DMS153 treated with DMSO at 0.1 percent for 48 hours (cell line): ENCODE measurements around the gene PARD3B.

Experiments used
- DNase-seq: peaks from one replicate; lab custom pipeline; 2025; ENCODE audit not compliant: unreplicated experiment; lab: John Stamatoyannopoulos, UW

The PARD3B gene

DNA sequence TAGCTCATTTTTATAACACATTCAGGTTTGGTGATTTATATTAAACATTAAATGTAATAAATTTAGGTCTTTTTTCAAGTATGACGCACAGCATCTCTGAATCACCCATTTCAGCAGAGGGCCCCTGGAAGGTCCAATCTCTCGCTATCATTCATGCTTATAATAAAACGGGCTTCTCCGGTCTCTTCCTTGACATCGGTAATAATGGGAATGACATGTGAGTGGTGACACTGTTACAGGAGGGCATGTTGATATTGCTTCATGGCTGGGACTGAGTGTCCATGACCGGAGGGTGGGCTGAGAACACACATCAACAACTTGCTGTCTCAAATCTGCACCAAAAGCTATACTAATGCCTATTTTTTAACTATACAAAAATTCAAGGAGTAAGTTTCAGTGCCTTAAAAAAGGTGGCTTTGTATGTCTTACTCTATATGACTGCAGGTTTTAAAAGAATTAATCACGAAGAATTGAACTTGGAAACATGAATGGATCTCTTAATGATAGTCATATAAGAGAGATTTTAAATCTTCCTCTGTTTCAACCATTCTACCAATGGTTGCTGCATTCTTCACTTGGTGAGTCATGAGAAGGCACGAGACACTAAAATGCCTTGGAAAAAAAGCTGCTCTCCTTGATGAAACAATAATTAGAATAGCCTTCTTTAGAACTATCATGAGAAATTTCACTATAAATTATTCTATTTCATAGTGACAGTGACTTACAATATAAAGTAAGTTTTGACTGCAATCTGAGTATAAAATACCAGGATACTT is 1035.1 kb downstream of the PARD3B start:
- DNase-seq, result no peak

DNA sequence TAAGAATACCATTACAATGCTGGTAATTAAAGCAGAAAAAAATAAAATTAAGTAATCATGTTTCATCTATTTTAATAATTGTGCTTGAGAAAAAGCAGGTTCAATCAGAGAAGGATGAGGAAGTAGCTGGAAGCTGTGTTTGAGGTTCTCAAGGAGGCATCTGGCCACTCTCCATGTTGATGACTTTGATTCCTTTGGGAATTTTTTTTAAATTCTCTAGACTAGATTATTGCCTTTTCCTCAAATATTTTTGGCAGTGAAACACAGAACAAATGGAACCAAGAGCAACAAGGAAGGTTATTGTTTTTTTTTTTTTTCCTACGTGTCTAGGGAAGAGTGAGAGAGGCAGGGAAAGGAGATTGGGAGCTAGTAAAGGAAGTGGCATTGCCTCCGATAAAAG is 1037.1 kb downstream of the PARD3B start:
- no peak for DNase-seq

DNA sequence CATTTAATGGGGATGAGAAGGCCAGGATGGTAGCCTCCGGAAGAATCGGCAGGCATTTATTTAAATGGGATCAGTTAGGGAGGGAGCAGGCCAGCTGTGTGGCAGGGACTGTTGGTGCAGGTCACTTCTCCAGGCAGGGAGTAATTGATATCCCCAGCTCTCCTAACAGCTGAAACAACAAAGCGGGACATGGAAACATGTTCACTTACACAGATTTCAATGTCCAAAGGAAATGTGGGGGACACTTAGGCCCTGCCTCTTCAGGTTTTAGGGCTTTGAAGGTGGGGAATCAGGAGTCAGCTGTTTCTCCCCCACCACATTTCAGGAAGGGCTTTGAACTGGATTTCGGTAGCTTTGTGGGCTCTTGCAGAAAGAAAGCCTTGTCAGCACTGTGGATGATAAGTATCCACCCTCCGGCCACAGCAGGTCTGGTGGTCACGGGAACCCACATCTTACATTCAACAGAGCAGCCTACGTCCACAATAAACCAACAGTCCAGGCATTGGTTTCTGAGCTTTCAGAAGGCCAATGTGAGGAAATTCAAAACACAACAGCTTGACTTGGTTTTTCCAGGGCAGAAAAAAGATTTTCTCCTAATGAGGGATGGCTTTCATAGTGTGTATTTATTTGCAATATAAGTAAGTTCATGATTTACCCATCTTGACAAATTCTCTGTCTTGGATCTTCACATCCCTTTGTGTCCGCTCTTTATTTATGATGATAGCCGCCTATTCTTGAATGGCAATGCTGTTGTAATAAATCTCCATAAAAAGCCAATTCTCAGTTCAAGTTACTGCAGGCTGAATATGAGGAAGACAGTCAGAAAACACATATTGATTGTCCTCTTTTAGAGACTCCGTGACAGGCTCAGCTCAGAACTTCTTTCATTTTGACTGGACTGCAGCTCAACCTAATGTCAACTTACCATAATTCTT is 1040.4 kb downstream of the PARD3B start:
- DNase-seq, result no peak

DNA sequence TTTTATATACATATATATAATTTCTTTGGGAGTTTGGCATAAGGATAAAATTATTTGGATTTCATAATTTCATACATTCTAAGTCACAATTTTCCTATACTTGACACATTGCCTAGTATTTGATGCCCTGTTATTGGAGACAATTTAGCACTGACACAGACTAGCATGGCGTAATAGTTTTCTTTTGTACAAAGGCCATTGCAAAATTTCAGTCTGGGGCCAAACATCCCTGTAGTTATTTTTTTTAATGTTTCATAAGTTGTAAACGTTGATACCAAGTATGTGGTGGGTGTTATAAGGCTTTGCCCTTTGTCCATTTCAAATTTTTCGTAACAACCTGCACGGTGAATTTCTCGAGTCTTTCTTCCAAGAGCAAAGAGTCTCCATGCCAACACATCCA is 1041.4 kb downstream of the PARD3B start:
- no peak for DNase-seq

DNA sequence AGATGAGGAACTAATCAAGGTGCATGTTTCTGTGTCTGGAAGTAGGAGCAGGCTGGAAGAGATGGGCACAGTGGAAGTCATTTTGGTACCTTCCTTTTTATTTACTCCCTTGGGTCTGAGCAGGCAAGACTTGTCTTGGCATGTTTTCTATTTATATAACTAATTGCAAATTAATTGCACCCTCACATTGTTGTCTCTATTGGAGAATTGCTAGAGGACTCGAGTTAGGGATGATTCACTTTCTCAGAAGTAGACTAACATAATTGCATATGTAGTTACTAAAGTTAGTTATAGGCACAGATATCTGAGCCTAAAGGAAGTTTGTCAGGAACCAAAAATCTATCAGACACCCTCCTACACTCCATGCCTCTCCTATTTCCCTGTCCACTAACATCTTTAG is 1044.2 kb downstream of the PARD3B start:
- DNase-seq, result no peak

DNA sequence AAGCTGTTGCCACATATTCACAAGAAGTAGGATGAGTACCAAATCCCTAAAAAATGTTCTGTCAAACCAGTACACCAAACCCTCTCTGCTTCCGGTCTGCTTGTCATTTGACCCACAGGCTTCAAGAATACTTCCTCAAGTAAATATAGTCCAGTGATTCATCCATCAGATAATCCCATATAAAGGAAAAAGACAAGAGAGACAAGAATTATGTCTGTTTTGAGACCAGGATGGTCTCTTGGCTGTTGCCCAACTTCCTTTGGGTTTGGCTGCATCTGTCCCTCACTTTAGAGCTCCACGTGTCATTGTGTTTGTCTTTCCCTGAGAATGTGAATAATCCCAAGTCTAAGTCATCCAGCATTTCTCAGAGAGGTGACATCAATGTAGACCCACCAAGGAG is 1045.5 kb downstream of the PARD3B start:
- DNase-seq, result no peak

DNA sequence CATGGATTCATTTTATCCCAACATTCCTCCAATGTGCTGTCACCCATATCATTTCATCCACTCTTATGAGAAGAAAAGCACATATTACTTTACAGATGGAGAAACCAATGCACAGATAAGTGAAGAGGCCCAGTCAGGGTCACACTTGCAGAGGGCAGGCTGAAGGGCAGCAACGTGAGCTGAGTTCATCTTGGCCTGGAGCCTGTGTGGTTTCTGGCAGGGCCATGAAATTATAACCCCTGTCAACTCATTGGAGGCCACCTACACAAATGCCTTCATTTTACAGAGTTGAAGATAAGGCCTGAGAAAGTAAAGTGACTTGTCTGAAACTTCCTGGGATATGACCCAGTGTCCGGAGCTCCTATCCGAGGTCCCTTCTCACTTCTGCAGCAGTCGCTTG is 1048.6 kb downstream of the PARD3B start:
- DNase-seq, result no peak

DNA sequence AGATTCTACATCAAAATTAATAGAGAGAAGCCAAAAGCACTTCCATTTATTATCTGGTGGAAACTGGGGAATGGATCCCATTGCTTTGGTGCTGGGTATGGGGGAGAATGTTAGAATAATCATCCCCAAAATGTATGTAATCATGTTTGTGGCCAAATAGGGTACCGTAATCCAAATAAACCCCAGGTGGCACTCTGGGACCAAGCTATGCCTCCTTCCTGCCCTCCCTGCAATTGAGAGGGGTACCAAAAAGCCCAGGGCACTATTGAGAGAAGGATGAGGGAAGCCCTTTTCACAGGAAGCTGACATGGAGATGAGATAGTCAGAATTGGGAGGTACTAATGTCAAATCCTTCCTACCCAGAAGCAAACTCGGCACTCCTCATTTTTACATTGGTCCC is 1051.3 kb downstream of the PARD3B start:
- DNase-seq, result no peak

DNA sequence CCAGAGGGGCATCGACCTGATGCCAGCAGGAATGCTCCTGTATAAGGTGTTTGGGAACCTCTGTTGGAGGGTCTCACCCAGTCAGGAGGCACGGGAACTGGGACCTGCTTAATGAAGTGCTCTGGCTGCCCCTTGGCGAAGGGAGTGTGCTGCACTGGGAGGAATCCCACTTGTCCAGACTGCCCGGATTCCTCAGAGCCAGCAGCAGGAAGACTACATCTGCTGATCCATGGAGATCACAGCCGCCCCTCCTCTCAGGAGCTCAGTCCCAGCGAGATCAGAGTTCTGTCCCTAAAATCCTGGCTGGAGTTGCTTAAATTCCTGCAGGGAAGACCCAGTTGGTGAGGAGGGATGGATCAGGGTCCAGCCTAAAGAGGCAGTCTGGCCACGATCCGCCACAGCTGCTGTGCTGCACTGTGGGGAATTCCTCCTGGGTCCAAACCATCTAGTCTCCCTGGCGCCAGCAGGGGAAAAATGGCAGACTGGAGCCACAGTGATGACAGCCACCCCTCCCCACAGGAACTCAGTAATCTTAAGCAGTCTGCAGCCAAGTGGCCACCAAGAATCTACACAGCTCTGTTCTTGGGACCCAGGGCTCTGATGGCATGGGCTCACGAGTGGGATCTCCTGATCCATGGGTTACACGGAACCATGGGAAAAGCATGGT is 1060.5 kb downstream of the PARD3B start:
- no peak for DNase-seq

DNA sequence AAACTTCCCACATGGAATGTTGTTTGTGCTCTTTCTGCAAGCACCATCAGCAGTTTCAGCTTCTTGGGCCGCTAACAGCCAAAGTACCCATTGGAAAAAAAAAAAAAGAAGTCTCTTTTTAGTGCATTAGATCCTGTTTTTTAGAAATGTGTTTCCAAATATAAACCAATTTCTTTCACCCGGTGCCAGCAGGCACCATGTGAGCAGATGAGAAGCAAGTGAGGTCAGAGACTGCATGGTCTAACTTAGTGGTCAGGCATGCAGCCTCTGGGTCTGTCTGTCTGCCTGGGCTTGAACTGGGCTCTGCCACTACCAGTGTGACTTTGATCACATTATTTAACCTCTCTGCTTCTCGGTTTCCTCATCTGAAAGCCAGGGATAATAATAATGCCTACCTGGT is 1061.9 kb downstream of the PARD3B start:
- no peak for DNase-seq

DNA sequence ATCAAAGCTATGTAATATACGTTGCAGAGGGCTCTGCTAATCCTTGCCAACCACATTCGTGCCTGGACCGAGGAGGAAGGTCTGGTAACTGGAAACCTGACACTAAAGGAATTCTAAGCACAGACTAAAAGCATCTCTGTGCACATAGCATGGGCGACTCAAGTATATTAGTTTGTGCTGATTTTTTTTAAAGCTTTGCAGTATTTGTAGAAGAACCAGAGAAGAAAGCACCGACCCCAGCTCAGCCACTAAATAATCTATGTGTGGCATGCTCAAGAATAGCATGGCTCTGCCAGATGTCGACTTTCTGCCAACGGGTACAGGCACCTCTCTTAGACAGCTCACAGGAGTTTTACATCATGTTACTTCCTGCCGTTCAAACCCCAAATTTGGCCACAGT is 1063.8 kb downstream of the PARD3B start:
- no peak for DNase-seq

DNA sequence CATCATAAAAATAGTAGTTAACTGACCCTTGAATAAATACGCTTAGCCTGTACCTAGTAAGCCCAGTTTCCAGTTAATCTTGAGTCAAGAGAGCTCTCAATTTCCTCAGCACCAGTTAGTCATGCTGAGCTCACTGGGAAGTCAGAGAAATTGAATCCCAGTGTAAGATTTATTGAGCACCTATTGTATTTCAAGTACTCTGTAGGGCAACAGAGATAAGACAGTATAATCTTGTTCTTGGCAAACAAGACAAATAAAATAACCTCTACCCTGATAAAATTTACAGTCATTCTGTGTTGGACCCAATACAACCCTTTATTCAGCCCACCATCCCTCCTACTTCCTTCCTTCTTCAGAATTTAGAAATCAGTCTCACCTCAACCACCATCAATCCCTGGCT is 1065.2 kb downstream of the PARD3B start:
- no peak for DNase-seq

DNA sequence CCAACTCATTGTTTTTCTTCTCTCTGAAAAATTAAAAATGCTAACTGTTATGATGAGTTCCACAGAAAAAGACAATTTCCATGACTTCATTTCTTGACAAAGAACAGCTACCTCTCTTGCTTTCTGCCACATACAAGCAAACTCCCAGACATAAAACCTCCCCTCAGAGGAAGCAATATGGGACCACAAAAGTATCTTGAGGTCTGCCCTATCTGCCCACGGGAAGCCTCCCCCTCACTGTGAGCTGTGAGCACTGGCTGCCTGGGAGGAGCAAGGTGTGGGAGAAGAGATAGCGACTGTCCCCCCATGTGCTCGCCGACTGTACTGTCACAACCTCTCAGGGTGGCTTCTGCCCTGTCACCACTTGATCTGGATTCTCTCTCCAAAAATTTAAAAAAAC is 1067.4 kb downstream of the PARD3B start:
- DNase-seq, result no peak

DNA sequence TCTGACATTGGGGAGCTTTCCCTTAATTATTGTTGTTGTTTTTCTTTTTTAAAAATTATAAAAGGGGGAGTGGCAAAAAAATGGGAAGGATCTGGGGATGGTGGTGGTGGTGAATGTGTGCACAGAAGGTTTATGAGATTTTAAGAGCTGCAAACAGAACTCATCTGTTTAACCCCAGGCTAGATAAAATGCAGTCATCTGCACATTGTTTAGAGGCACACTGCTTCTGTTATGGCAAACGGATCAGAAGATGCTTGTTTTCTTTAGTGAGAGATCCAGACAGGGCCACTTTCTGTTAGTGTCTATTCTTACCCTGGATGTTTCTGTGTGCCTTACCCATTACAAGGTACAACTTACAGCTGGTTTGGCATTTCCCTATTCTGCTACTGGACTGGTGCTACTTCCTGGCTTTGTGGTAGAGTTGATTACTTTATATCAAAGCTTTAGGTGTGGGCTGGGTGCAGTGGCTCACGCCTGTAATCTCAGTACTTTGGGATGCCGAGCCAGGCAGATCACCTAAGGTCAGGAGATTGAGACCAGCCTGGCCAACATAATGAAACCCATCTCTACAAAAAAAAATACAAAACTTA is 1068.8 kb downstream of the PARD3B start:
- DNase-seq, result no peak

DNA sequence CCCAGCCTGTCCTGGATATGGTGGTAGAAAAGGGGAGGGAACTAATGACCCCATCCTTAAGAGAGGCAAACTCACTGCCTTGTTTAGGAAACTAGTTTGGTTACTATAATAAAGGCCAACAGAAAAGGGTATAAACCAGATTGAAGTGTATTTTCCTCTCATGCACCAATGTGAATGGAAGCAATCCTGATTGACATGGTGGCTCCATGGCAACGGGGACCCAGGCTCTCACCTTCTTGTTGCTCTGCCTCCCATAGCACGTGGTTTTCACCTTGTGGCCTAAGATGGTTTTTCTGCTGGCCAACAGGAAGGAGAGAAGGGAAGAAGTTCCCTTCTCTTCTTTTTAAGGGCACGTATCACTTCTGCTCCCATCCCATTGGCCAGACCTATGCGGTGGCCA is 1069.7 kb downstream of the PARD3B start:
- no peak for DNase-seq

DNA sequence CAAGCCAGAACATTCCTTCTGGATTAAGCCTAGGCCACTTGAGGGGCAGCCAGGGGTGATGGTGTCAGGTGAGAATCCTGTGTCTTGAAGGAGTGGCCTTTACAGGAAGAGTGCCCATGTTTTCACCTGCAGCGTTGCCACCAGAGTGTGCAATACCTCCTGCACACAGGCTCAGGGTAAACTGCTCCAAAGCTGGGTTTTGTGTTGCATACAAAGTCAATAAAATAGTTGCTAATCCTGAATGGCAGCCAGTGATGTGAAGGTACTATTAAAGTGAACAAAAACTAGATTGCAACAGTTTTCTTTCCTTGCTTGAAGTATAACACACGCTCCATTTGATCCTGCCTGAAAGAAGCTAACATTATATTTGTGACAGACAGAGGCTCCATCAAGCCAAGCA is 1072.6 kb downstream of the PARD3B start:
- no peak for DNase-seq

DNA sequence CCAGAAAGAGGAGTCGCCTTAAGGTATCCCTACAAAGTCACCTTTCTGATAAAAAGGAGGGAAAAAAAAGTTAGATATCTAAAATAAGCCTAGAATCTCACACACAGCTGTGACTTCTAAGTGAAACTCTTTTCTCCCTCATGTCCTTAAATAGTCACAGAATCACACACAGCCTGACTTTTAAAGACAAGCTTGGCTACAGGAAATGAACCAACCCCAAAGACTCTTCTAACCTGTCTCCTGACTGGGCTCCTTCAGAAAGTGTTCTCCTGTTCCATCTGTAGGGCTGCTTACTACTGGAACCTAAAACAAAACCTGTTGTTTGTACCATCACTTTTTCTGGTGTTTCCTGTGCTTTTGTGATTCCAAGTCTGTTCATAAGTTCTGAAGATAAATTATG is 1074.3 kb downstream of the PARD3B start:
- DNase-seq, result no peak

DNA sequence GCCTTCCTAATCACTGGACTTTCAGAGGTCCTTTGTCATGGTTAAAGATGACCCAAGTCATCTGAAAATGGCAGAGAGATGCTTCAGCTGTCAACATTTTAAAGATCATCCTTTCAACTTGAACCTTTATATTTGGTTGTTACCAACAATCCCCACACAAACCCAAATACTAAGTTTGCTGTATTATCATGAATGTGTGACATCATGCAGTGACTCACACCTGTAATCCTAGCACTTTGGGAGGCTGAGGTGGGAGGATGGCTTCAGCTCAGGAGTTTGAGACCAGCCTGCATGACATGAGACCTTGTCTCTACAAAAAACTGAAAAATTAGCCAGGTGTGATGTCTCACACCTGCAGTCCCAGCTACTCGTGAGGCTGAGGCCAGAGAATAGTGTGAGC is 1081.8 kb downstream of the PARD3B start:
- DNase-seq, result no peak

DNA sequence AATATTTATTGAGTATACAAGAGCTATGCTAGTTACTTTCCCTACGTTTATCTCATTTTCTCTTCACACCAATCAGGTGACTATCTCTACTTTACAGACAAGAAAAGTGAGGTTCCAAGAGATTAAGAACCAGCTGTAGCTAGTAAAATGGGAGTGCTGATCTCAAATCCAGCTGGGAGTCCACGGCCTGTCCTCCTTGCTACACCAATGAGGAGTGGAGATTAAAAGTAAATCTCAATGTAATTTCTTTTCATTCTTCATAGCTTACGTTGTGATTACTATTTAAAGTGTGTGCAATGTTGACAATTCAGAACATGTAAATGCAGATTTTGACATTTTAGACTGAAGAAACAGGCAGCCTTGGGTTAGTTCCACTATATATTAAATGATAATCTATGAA is 1083.1 kb downstream of the PARD3B start:
- DNase-seq, result no peak

DNA sequence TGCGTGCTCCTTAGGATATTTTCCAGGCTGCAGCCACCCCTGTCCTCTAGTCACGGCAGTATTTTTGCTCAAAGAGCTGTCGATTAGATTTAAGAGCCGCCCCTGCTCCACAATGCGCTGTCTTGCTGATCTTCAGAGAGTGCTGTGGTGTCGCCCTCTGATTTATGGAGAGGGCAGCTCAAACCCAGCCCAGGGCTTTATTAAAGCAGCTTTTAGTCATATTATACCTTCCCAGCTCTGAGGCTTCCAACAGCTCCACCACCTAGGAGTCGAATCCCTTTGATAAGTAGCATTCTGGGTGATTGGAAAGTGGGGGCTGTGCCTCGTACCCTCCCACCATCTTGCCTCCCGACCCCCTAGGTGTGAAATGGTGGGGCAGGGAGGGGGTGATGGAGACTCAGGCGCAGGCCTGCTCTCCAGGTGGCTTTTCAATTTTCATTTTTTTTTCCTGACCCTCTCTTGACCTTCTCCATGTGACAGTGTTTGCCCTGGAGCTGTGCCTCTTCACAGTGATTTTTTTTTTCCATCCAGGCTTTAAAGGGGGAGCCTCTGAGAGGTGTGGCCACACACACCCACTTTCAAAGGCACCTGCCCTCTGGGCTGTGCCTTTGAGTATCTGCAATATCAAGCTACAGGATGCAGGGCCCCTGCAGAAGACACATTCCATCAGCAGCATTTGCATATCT is 1084.0 kb downstream of the PARD3B start:
- no peak for DNase-seq

DNA sequence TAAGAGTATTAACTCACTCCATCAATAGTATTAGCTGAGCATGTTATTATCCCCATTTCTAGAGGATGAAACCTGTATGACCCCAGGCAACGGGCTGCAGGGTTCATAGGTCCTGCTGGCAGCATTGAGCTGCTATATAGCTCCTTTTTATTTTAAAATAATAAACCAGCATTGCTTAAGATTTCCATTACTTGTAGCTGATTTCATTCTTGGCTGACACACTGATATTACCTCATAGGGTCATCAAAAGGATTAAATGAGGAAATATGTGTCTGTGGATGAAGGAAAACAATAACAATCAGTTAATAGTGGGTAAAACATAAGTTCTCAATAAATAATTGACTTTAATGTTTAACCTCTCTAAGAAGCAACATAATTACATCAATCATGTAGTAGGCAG is 1088.7 kb downstream of the PARD3B start:
- DNase-seq, result no peak
